Measurements from ENCODE around the gene DAB2.

DNA sequence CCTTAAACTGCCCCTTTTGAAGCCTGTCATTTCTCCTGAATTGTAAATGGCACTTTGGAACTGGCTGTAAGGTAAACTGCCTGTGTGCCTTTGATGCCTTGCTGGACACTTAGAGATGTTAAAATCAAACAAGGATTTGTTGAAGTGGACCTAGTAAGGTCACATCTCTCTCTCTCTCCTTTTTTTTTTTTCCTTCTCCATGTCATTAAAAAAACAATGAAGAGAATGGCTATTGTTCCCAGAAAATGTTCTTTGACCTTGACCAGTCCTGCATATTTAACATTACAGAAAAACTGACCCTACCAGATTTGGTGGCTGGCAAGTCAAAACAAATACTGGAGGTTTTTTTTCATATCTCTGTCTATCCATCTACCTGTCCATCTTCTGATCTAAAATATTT is 2.9 kb upstream of the DAB2 start:
- TF ChIP-seq, protein P1, sequence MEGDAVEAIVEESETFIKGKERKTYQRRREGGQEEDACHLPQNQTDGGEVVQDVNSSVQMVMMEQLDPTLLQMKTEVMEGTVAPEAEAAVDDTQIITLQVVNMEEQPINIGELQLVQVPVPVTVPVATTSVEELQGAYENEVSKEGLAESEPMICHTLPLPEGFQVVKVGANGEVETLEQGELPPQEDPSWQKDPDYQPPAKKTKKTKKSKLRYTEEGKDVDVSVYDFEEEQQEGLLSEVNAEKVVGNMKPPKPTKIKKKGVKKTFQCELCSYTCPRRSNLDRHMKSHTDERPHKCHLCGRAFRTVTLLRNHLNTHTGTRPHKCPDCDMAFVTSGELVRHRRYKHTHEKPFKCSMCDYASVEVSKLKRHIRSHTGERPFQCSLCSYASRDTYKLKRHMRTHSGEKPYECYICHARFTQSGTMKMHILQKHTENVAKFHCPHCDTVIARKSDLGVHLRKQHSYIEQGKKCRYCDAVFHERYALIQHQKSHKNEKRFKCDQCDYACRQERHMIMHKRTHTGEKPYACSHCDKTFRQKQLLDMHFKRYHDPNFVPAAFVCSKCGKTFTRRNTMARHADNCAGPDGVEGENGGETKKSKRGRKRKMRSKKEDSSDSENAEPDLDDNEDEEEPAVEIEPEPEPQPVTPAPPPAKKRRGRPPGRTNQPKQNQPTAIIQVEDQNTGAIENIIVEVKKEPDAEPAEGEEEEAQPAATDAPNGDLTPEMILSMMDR (conservative IDR thresholded peaks at IDR 0.05; ENCODE audit: low read depth, low read length): no peak
- TF ChIP-seq EZH2phosphoT487 (IDR thresholded peaks at IDR 0.05; ENCODE audit: borderline replicate concordance, low read length) (no peak), EZH2 (IDR thresholded peaks at IDR 0.05; ENCODE audit: low read length, unreplicated experiment) (no peak)
